Neural cell (in vitro differentiated cells): ENCODE measurements around the gene AK5. TPM values are rescaled to one million over a fixed set of nuclear protein-coding genes. Genes with fewer than 3 reads are reported as not detected.

ENCODE experiments used
- H2AFZ ChIP-seq: fragments of 200-600, 300-800 bp; sonication (generic), shearing (Covaris generic); 2 replicates; pipeline ENCODE4 v1.6.0; 2014; ENCODE audit warnings: low read depth, mild to moderate bottlenecking, antibody characterized with exemption, low read length, moderate library complexity
- H3F3A ChIP-seq: fragments of 200-600 bp; shearing (Covaris generic); 2 replicates; pipeline ENCODE4 v1.6.1; 2016; ENCODE audit warnings: mild to moderate bottlenecking, moderate library complexity, mixed read lengths, antibody characterized with exemption, low read length; ENCODE audit not compliant: insufficient read depth, poor library complexity, severe bottlenecking
- H3K27ac ChIP-seq: fragments of 200-600, 300-800 bp; sonication (generic), shearing (Covaris generic); 2 replicates; pipeline ENCODE4 v1.5.1; 2014; ENCODE audit warnings: mild to moderate bottlenecking, low read length, moderate library complexity
- H3K27me3 ChIP-seq: fragments of 300-800, 200-600 bp; sonication (generic), shearing (Covaris generic); 2 replicates; pipeline ENCODE4 v1.6.0; 2014; ENCODE audit warnings: mild to moderate bottlenecking, low read depth, low read length, moderate library complexity; ENCODE audit not compliant: insufficient read depth
- H3K36me3 ChIP-seq: fragments of 300-800, 200-600 bp; sonication (generic), shearing (Covaris generic); 2 replicates; pipeline ENCODE4 v1.5.1; 2014; ENCODE audit warnings: mild to moderate bottlenecking, antibody characterized with exemption, low read length, moderate library complexity; ENCODE audit not compliant: insufficient read depth
- H3K4me2 ChIP-seq: fragments of 300-800, 200-600 bp; sonication (generic), shearing (Covaris generic); 2 replicates; pipeline ENCODE4 v1.6.0; 2014; ENCODE audit warnings: mild to moderate bottlenecking, low read length
- H3K4me3 ChIP-seq: fragments of 300-800, 200-600 bp; sonication (generic), shearing (Covaris generic); 2 replicates; pipeline ENCODE4 v1.5.1; 2014; ENCODE audit warnings: mild to moderate bottlenecking, low read length, moderate library complexity
- H3K79me2 ChIP-seq: fragments of 200-600 bp; shearing (Covaris generic); replicated peaks from 2 replicates; pipeline ENCODE4 v1.6.0; 2014; ENCODE audit warnings: mild to moderate bottlenecking, low read length, moderate library complexity; ENCODE audit not compliant: insufficient read depth
- H3K9ac ChIP-seq: fragments of 300-800, 200-600 bp; sonication (generic), shearing (Covaris generic); 2 replicates; pipeline ENCODE4 v1.6.1; 2016; ENCODE audit warnings: mild to moderate bottlenecking, low read length, mixed read lengths
- H3K9me2 ChIP-seq: fragments of 200-600 bp; shearing (Covaris generic); 2 replicates; pipeline ENCODE4 v1.6.1; 2016; ENCODE audit warnings: mild to moderate bottlenecking, low read length, mixed read lengths; ENCODE audit not compliant: insufficient read depth
- H3K9me3 ChIP-seq: fragments of 200-600, 300-800 bp; sonication (generic), shearing (Covaris generic); 2 replicates; pipeline ENCODE4 v1.6.1; 2016; ENCODE audit warnings: mild to moderate bottlenecking, mixed run types, low read length, moderate library complexity, mixed read lengths
- H4K20me1 ChIP-seq: fragments of 200-600 bp; shearing (Covaris generic); 2 replicates; pipeline ENCODE4 v1.6.1; 2016; ENCODE audit warnings: mild to moderate bottlenecking, mixed run types; ENCODE audit not compliant: insufficient read depth
- EP300 ChIP-seq: fragments of 450-650 bp; conservative IDR thresholded peaks from 2 replicates; pipeline ENCODE4 v1.6.1; 2014; ENCODE audit warnings: antibody characterized with exemption, mild to moderate bottlenecking, moderate library complexity; ENCODE audit not compliant: poor library complexity, severe bottlenecking
- EZH2 ChIP-seq: fragments of 200-600, 300-800 bp; shearing (Covaris generic), sonication (generic); IDR thresholded peaks from 2 replicates; pipeline ENCODE4 v1.6.1; 2014; ENCODE audit warnings: antibody characterized with exemption, low read length, borderline replicate concordance, mild to moderate bottlenecking; ENCODE audit not compliant: insufficient read depth, poor library complexity, severe bottlenecking
- MXI1 ChIP-seq: fragments of 450-650 bp; conservative IDR thresholded peaks from 2 replicates; pipeline ENCODE4 v1.6.1; 2014; ENCODE audit warnings: antibody characterized with exemption, mild to moderate bottlenecking; ENCODE audit not compliant: poor library complexity, severe bottlenecking
- POLR2AphosphoS5 ChIP-seq: IDR thresholded peaks from 2 replicates; pipeline ENCODE4 v1.6.1; 2012
- RAD21 ChIP-seq: fragments of 450-650 bp; conservative IDR thresholded peaks from 2 replicates; pipeline ENCODE4 v1.6.1; 2014; ENCODE audit warnings: antibody characterized with exemption, mild to moderate bottlenecking, moderate library complexity
- SMC3 ChIP-seq: fragments of 450-650 bp; conservative IDR thresholded peaks from 2 replicates; pipeline ENCODE4 v1.6.1; 2014; ENCODE audit warnings: antibody characterized with exemption, mild to moderate bottlenecking, moderate library complexity; ENCODE audit not compliant: poor library complexity
- TAF1 ChIP-seq: IDR thresholded peaks from 2 replicates; pipeline ENCODE4 v1.6.1; 2012; ENCODE audit warnings: low read depth
- polyA plus RNA-seq: library from polyadenylated mRNA; depleted of rRNA; stranded (reverse); fragments of >200 nt; gene quantifications from 2 replicates; pipeline ENCODE4 v1.2.3, GENCODE V29; 2014
- TF ChIP-seq, protein P1 (sequence below): fragments of 450-650 bp; IDR thresholded peaks from 2 replicates; pipeline ENCODE4 v1.5.1; 2014; ENCODE audit warnings: antibody characterized with exemption, mild to moderate bottlenecking, moderate library complexity; ENCODE audit not compliant: poor library complexity, severe bottlenecking
- TF ChIP-seq, protein P2 (sequence below): IDR thresholded peaks from 2 replicates; pipeline ENCODE4 v1.6.1; 2012; ENCODE audit warnings: borderline replicate concordance

The AK5 gene
- polyA plus RNA-seq, 1 donor from 2014 or later: 7.1 TPM

DNA sequence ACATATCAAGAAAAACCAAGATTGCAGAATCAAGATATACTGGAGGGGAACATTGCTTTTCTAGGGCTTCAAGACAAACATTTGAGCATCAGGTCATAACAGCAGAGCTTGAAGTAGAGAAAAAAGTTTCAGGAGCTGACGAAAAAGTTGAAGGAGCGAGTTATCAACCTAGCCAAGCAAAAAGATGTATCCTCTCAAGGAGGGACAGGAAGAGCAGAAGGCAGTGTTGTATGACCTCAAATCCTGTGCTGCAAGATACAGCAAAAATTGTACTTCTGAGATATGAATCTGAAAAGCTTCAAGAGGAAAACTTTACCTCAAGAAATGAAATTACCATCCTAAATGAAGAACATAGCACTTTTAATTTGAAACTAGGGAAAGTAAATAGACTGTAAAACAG lies 153.1 kb downstream of the AK5 start:
- Histone ChIP-seq H3K4me3 (no peak overlapping the region), H3K9me3 (no peaks in the 10 kb centered on the region), H3K36me3 (no peaks in the 10 kb centered on the region), H3K9me2 (no peaks in the 10 kb centered on the region), H2AFZ (no peak overlapping the region), H3F3A (no peaks in the 10 kb centered on the region), H4K20me1 (no peaks in the 10 kb centered on the region), H3K27ac (no peak overlapping the region), H3K4me2 (no peak overlapping the region), H3K27me3 (no peaks in the 10 kb centered on the region), H3K9ac (no peak overlapping the region), H3K79me2 (no peaks in the 10 kb centered on the region)
- TF ChIP-seq RAD21 (no peak), MXI1 (no peak), TAF1 (no peak), EZH2 (no peak), EP300 (no peak), POLR2AphosphoS5 (no peak), SMC3 (no peak)
- TF ChIP-seq, protein P1, sequence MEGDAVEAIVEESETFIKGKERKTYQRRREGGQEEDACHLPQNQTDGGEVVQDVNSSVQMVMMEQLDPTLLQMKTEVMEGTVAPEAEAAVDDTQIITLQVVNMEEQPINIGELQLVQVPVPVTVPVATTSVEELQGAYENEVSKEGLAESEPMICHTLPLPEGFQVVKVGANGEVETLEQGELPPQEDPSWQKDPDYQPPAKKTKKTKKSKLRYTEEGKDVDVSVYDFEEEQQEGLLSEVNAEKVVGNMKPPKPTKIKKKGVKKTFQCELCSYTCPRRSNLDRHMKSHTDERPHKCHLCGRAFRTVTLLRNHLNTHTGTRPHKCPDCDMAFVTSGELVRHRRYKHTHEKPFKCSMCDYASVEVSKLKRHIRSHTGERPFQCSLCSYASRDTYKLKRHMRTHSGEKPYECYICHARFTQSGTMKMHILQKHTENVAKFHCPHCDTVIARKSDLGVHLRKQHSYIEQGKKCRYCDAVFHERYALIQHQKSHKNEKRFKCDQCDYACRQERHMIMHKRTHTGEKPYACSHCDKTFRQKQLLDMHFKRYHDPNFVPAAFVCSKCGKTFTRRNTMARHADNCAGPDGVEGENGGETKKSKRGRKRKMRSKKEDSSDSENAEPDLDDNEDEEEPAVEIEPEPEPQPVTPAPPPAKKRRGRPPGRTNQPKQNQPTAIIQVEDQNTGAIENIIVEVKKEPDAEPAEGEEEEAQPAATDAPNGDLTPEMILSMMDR: no peak
- TF ChIP-seq, protein P2, sequence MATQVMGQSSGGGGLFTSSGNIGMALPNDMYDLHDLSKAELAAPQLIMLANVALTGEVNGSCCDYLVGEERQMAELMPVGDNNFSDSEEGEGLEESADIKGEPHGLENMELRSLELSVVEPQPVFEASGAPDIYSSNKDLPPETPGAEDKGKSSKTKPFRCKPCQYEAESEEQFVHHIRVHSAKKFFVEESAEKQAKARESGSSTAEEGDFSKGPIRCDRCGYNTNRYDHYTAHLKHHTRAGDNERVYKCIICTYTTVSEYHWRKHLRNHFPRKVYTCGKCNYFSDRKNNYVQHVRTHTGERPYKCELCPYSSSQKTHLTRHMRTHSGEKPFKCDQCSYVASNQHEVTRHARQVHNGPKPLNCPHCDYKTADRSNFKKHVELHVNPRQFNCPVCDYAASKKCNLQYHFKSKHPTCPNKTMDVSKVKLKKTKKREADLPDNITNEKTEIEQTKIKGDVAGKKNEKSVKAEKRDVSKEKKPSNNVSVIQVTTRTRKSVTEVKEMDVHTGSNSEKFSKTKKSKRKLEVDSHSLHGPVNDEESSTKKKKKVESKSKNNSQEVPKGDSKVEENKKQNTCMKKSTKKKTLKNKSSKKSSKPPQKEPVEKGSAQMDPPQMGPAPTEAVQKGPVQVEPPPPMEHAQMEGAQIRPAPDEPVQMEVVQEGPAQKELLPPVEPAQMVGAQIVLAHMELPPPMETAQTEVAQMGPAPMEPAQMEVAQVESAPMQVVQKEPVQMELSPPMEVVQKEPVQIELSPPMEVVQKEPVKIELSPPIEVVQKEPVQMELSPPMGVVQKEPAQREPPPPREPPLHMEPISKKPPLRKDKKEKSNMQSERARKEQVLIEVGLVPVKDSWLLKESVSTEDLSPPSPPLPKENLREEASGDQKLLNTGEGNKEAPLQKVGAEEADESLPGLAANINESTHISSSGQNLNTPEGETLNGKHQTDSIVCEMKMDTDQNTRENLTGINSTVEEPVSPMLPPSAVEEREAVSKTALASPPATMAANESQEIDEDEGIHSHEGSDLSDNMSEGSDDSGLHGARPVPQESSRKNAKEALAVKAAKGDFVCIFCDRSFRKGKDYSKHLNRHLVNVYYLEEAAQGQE: no peak

DNA sequence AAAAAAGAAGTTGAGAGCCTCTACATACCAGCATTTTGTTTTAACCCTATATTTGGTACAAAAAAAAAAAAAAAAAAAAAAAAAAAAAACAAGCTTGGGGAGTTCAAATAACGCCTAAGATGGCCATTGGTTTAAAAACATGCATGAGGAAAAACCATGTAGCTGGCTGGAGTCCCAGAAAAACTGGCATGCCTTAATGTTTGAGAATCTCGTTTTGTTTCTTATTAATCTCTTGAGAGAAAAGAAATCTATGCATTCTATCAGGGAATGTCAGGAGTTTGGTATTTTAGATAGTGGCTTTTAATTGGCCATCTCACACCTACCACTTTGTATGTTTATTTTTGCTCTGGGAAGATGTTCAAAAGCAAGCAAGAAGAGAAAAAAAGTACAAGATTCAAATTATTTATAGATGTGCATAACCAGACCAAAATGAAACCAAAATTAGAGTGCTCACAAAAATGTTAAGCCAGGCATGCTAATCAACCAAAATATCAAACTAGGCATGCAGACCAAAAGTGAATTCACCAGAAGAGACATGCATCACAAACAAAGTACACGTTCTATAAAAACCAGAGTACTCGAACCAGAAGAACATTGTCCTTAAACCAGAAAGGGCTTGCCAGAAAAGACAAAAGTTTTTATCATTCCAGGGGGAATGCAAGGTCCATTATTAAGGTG lies 156.6 kb downstream of the AK5 start:
- no peak overlapping the region for H3K4me3 ChIP-seq
- H3K9ac ChIP-seq: no peak overlapping the region
- H4K20me1 ChIP-seq: no peaks in the 10 kb centered on the region
- no peaks in the 10 kb centered on the region for H3K9me3 ChIP-seq
- H2AFZ ChIP-seq: no peak overlapping the region
- H3K27me3 ChIP-seq: no peaks in the 10 kb centered on the region
- no peaks in the 10 kb centered on the region for H3K79me2 ChIP-seq
- H3K36me3 ChIP-seq: no peaks in the 10 kb centered on the region
- no peaks in the 10 kb centered on the region for H3K9me2 ChIP-seq
- H3K4me2 ChIP-seq: no peak overlapping the region
- TF ChIP-seq RAD21 (no peak), EP300 (no peak), MXI1 (no peak), EZH2 (no peak), TAF1 (no peak), SMC3 (no peak), POLR2AphosphoS5 (no peak)
- TF ChIP-seq, protein P2: no peak
- TF ChIP-seq, protein P1: no peak
- no peaks in the 10 kb centered on the region for H3F3A ChIP-seq
- H3K27ac ChIP-seq: no peak overlapping the region
